ENCODE results near the gene AKAP6. TPM values are rescaled to one million over a fixed set of nuclear protein-coding genes. Genes with fewer than 3 reads are reported as not detected.

Gene AKAP6
- total RNA-seq, 1 donor from 2014 or later: 2.8 TPM

DNA sequence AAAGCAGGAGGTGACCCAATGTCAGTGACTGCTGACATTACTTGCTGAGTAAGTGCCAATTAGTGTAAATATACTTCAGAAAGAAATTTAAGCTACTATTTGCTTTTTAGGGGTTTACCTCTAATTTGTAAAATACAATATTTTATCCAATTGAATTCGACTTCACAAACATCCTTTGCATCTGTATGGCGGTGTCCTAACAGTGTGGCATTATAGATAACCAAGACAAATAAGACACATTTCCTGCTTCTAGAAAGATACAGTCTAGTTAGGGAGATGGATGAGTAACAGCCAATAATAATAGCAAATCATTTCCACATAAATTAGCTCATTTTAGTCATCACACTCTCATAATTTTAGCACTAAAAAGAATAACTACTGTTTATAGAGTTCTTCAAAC is 196.5 kb downstream of the AKAP6 start:
- H3K9ac ChIP-seq (ENCODE audit: low read length): no peak overlapping the region
- H4K20me1 ChIP-seq (ENCODE audit: insufficient read depth, low read length): no peaks in the 10 kb centered on the region
- no peak overlapping the region for H3K4me3 ChIP-seq (ENCODE audit: insufficient read depth, low read depth, low read length)
- H3K4me3 Mint-ChIP-seq (ENCODE audit: unreplicated experiment): no peak overlapping the region
- FAIRE-seq (no peak), DNase-seq (ENCODE audit: low read depth) (no peak)
- TF ChIP-seq EZH2 (IDR thresholded peaks at IDR 0.05; ENCODE audit: insufficient read depth, low read length) (no peak), CTCF (IDR thresholded peaks at IDR 0.05; ENCODE audit: insufficient read depth, low read depth, low read length) (no peak)
- no peaks in the 10 kb centered on the region for H3K36me3 Mint-ChIP-seq (ENCODE audit: low read depth, unreplicated experiment)
- peaks cover 2% of the 10 kb centered on the region for H3K9me3 Mint-ChIP-seq (ENCODE audit: unreplicated experiment)
- no peaks in the 10 kb centered on the region for H3K27me3 Mint-ChIP-seq (ENCODE audit: low read depth, unreplicated experiment)
- no peak overlapping the region for H2AFZ ChIP-seq (ENCODE audit: low read depth, low read length)
- peaks cover 7% of the 10 kb centered on the region for H3K4me1 ChIP-seq (ENCODE audit: insufficient read depth, low read length)
- no peaks in the 10 kb centered on the region for H3K9me3 ChIP-seq (ENCODE audit: insufficient read depth, low read depth, low read length)
- H3K27ac ChIP-seq (ENCODE audit: low read depth, low read length): no peak overlapping the region
- H3K36me3 ChIP-seq (ENCODE audit: insufficient read depth, low read length): no peaks in the 10 kb centered on the region
- no peak overlapping the region for H3K27ac Mint-ChIP-seq (ENCODE audit: unreplicated experiment)
- no peaks in the 10 kb centered on the region for H3K27me3 ChIP-seq (ENCODE audit: insufficient read depth, low read length)
- H3K4me1 Mint-ChIP-seq (ENCODE audit: low read depth, unreplicated experiment): no peaks in the 10 kb centered on the region
- H3K4me2 ChIP-seq (ENCODE audit: low read length): no peak overlapping the region
- no peaks in the 10 kb centered on the region for H3K79me2 ChIP-seq (ENCODE audit: insufficient read depth, low read length)

DNA sequence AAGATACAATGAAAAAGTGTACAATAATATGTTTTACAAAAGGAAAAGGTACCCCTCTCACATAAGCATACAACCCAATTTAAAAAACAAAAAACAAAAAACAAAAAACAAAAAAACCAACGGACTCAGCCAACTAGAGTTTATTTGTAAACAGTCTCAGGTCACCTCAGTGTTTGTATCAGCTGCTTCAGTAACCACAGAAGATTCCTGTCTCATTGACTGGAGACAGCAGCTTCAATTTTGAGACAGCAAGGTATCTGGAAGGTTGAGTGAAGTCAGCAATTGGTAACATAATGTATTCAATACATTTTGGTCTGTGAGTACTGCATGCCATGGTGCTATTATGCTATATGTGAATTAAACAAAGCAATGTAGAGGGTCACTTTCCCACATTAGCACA is 201.7 kb downstream of the AKAP6 start:
- Histone ChIP-seq H3K79me2 (ENCODE audit: insufficient read depth, low read length) (no peaks in the 10 kb centered on the region), H3K9me3 (ENCODE audit: insufficient read depth, low read depth, low read length) (no peaks in the 10 kb centered on the region), H3K9ac (ENCODE audit: low read length) (no peak overlapping the region), H3K4me1 (ENCODE audit: insufficient read depth, low read length) (no peaks in the 10 kb centered on the region), H3K27me3 (ENCODE audit: insufficient read depth, low read length) (no peaks in the 10 kb centered on the region), H3K27ac (ENCODE audit: low read depth, low read length) (no peak overlapping the region), H3K4me3 (ENCODE audit: insufficient read depth, low read depth, low read length) (no peak overlapping the region), H3K36me3 (ENCODE audit: insufficient read depth, low read length) (no peaks in the 10 kb centered on the region), H2AFZ (ENCODE audit: low read depth, low read length) (no peak overlapping the region), H3K4me2 (ENCODE audit: low read length) (no peak overlapping the region), H4K20me1 (ENCODE audit: insufficient read depth, low read length) (no peaks in the 10 kb centered on the region)
- Mint-ChIP-seq H3K27ac (ENCODE audit: unreplicated experiment) (no peak overlapping the region), H3K36me3 (ENCODE audit: low read depth, unreplicated experiment) (no peaks in the 10 kb centered on the region), H3K9me3 (ENCODE audit: unreplicated experiment) (no peaks in the 10 kb centered on the region), H3K4me3 (ENCODE audit: unreplicated experiment) (no peak overlapping the region), H3K4me1 (ENCODE audit: low read depth, unreplicated experiment) (no peaks in the 10 kb centered on the region), H3K27me3 (ENCODE audit: low read depth, unreplicated experiment) (peaks cover 3% of the 10 kb centered on the region)
- FAIRE-seq (no peak), DNase-seq (ENCODE audit: low read depth) (no peak)
- TF ChIP-seq EZH2 (IDR thresholded peaks at IDR 0.05; ENCODE audit: insufficient read depth, low read length) (no peak), CTCF (IDR thresholded peaks at IDR 0.05; ENCODE audit: insufficient read depth, low read depth, low read length) (no peak)

DNA sequence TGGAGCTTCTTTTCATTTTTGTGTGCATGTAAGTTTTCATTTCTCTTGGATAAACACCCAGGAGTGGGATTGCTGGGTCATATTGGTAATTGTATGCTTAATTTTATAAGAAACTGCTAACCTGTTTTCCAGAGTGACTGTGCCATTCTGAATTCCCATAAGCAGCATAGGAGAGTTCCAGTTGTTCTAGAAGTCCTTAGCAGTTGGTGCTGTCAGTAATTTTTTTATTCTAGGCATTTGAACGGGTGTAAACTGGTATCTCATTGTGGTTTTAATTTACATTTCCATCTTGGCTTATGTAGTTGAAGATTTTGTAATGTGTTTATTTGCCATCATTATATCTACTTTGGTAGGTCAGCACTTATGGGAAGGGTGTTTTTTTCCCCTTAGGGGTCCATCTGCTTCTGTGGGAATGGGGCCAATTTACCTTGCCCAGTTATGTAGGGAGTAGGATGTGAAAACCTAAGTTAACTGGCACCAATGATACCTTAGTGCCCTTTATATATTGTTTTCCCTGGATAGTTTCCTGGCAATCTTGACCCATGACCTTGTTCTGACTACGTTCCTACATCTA is 202.9 kb downstream of the AKAP6 start:
- Histone ChIP-seq H3K36me3 (ENCODE audit: insufficient read depth, low read length) (no peaks in the 10 kb centered on the region), H3K4me3 (ENCODE audit: insufficient read depth, low read depth, low read length) (no peak overlapping the region), H3K27ac (ENCODE audit: low read depth, low read length) (no peak overlapping the region), H3K4me2 (ENCODE audit: low read length) (no peak overlapping the region), H2AFZ (ENCODE audit: low read depth, low read length) (no peak overlapping the region), H3K27me3 (ENCODE audit: insufficient read depth, low read length) (no peaks in the 10 kb centered on the region), H3K9me3 (ENCODE audit: insufficient read depth, low read depth, low read length) (no peaks in the 10 kb centered on the region), H3K9ac (ENCODE audit: low read length) (no peak overlapping the region), H3K4me1 (ENCODE audit: insufficient read depth, low read length) (no peaks in the 10 kb centered on the region), H3K79me2 (ENCODE audit: insufficient read depth, low read length) (no peaks in the 10 kb centered on the region), H4K20me1 (ENCODE audit: insufficient read depth, low read length) (no peaks in the 10 kb centered on the region)
- Mint-ChIP-seq H3K4me1 (ENCODE audit: low read depth, unreplicated experiment) (no peaks in the 10 kb centered on the region), H3K27me3 (ENCODE audit: low read depth, unreplicated experiment) (peaks cover 3% of the 10 kb centered on the region), H3K4me3 (ENCODE audit: unreplicated experiment) (no peak overlapping the region), H3K27ac (ENCODE audit: unreplicated experiment) (no peak overlapping the region), H3K9me3 (ENCODE audit: unreplicated experiment) (no peaks in the 10 kb centered on the region), H3K36me3 (ENCODE audit: low read depth, unreplicated experiment) (no peaks in the 10 kb centered on the region)
- no peak for TF ChIP-seq CTCF (IDR thresholded peaks at IDR 0.05; ENCODE audit: insufficient read depth, low read depth, low read length)
- no peak for TF ChIP-seq EZH2 (IDR thresholded peaks at IDR 0.05; ENCODE audit: insufficient read depth, low read length)
- no peak for FAIRE-seq
- DNase-seq (ENCODE audit: low read depth): no peak
